Upper lobe of right lung (tissue), 1 donor: ENCODE results near the gene NPLOC4. TPM values are rescaled to one million over a fixed set of nuclear protein-coding genes. Genes with fewer than 3 reads are reported as not detected.
A peak's percentile ranks its signal among the peaks of the same experiment; 100 is the strongest.

Source experiments
- ATAC-seq: fragments of 200-7000 bp; cut with Tn5 transposase; one replicate; pipeline ENCODE4 v1.9.1; 2020; ENCODE audit warnings: mild to moderate bottlenecking, moderate library complexity
- DNase-seq: peaks from one replicate; pipeline ENCODE4 v3.0.0-alpha.2; 2020
- H3K27ac ChIP-seq: fragments of 200-600 bp; one replicate; pipeline ENCODE4 v1.8.0; 2022
- H3K27me3 ChIP-seq: fragments of 200-600 bp; one replicate; pipeline ENCODE4 v1.8.0; 2022; ENCODE audit warnings: mild to moderate bottlenecking
- H3K36me3 ChIP-seq: fragments of 200-600 bp; one replicate; pipeline ENCODE4 v1.8.0; 2022
- H3K4me1 ChIP-seq: fragments of 200-600 bp; one replicate; pipeline ENCODE4 v1.8.0; 2022
- H3K4me3 ChIP-seq: fragments of 200-600 bp; one replicate; pipeline ENCODE4 v1.8.0; 2022; ENCODE audit warnings: mild to moderate bottlenecking
- H3K9me3 ChIP-seq: fragments of 200-600 bp; one replicate; pipeline ENCODE4 v1.8.0; 2022
- CTCF ChIP-seq: fragments of 200-600 bp; IDR thresholded peaks from one replicate; pipeline ENCODE4 v1.8.0; 2022; ENCODE audit warnings: antibody characterized with exemption
- intact Hi-C: fragments of 100-400 bp; cut with DNase I; formaldehyde crosslinking; loops from one replicate; pipeline ENCODE4 v1.11.0; 2022
- total RNA-seq: library from RNA; stranded (reverse); fragmentation: NEBNext Ultra II Directional; extraction: Animal tissue kit (Norgen Biotek cat#: 25700); gene quantifications from one replicate; pipeline ENCODE4 v1.2.1, GENCODE V29; 2021
- donor health status: DM: no; HTN: yes; CAD: no; lungs with severe emphysema.

The NPLOC4 gene
- total RNA-seq, 1 donor from 2014 or later: 93.6 TPM

GRCh38 chr17:81513372-81513752 lies 123.5 kb downstream of the NPLOC4 start:
- intact Hi-C loops: no loop called here
- Histone ChIP-seq H3K27ac (peak overlapping the region; percentile 98), H3K4me3 (peak overlapping the region; percentile 94), H3K4me1 (peaks cover 44% of the 10 kb centered on the region), H3K36me3 (peaks cover 34% of the 10 kb centered on the region), H3K27me3 (no peaks in the 10 kb centered on the region), H3K9me3 (no peaks in the 10 kb centered on the region)
- ATAC-seq (peak; percentile 4), DNase-seq (peak; percentile 86)
- TF ChIP-seq CTCF: no peak

- H3K27ac ChIP-seq: peak within 1 kb of the TSS; percentile 98
- TF ChIP-seq CTCF: no peak
- intact Hi-C loops: no loop called here
- peak; percentile 96 for DNase-seq
- H3K4me3 ChIP-seq: peak within 1 kb of the TSS; percentile 94
- no peaks in the 10 kb centered on the region for H3K27me3 ChIP-seq
- ATAC-seq: peak; percentile 80
- H3K36me3 ChIP-seq: peaks cover 34% of the 10 kb centered on the region
- H3K9me3 ChIP-seq: no peaks in the 10 kb centered on the region
- H3K4me1 ChIP-seq: peaks cover 40% of the 10 kb centered on the region
Measured at GRCh38 chr17:81512562-81513371, 124.1 kb downstream of the NPLOC4 start, which contains the start of gene ACTG1. Gene ACTG1, minus strand, starts transcription at chr17:81512799. Its CDS starts 445 bp downstream, at chr17:81512354.

DNA sequence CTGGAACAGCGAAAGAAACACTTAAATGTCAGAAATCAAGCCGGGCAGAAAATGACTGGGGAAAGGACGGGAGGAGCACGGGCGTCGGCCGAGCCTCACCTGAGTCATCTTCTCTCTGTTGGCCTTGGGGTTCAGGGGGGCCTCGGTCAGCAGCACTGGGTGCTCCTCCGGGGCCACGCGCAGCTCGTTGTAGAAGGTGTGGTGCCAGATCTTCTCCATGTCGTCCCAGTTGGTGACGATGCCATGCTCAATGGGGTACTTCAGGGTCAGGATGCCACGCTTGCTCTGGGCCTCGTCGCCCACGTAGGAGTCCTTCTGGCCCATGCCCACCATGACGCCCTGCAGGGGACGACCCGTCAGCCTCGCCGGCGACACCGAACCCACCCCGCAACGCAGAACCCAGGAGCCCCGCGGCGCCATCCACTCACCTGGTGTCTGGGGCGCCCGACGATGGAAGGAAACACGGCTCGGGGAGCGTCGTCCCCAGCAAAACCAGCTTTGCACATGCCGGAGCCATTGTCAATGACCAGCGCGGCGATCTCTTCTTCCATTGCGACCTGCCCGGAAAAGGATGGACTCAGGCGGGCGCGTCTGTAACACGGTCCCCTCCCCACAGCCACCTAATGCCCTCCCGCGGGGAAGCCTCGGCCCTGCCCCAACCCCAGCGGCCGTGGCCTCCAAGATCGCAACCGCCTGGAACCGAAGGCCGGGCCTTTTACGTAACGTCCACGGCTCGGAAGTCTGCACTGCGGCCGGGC lies 124.9 kb downstream of the NPLOC4 start:
- no peaks in the 10 kb centered on the region for H3K27me3 ChIP-seq
- peak overlapping the region; percentile 94 for H3K4me3 ChIP-seq
- H3K27ac ChIP-seq: peak overlapping the region; percentile 90
- H3K9me3 ChIP-seq: no peaks in the 10 kb centered on the region
- no peak for TF ChIP-seq CTCF
- H3K4me1 ChIP-seq: peaks cover 34% of the 10 kb centered on the region
- intact Hi-C loops: no loop called here
- peaks cover 34% of the 10 kb centered on the region for H3K36me3 ChIP-seq
- ATAC-seq (peak; percentile 1), DNase-seq (no peak)

DNA sequence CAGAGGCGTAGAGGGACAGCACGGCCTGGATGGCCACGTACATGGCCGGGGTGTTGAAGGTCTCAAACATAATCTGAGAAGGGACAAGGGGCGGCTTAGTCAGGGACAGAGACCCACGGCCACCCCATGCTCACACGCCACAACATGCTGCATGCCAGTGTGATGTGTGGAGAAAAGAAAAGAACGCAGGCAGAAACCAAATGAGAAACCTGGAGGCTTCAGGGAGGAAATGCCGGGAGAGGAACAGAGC lies 125.4 kb downstream of the NPLOC4 start:
- DNase-seq (no peak), ATAC-seq (no peak)
- peaks cover 29% of the 10 kb centered on the region for H3K4me1 ChIP-seq
- H3K27me3 ChIP-seq: no peaks in the 10 kb centered on the region
- no peak for TF ChIP-seq CTCF
- intact Hi-C loops: no loop called here
- H3K9me3 ChIP-seq: no peaks in the 10 kb centered on the region
- H3K4me3 ChIP-seq: peak overlapping the region; percentile 94
- peak overlapping the region; percentile 90 for H3K27ac ChIP-seq
- peaks cover 34% of the 10 kb centered on the region for H3K36me3 ChIP-seq

GRCh38 chr17:81510785-81511553 lies 125.9 kb downstream of the NPLOC4 start:
- Histone ChIP-seq H3K36me3 (peaks cover 34% of the 10 kb centered on the region), H3K4me3 (peak overlapping the region; percentile 94), H3K9me3 (no peaks in the 10 kb centered on the region), H3K4me1 (peaks cover 24% of the 10 kb centered on the region), H3K27me3 (no peaks in the 10 kb centered on the region), H3K27ac (peak overlapping the region; percentile 90)
- TF ChIP-seq CTCF: no peak
- ATAC-seq: no peak
- no peak for DNase-seq
- intact Hi-C loops: no loop called here
